Testis (tissue), 3 donors: ENCODE data around the gene PERM1. TPM values are rescaled to one million over a fixed set of nuclear protein-coding genes. Genes with fewer than 3 reads are reported as not detected.

Source experiments
- DNase-seq: peaks from one replicate; pipeline ENCODE4 v3.0.0-alpha.2; 2019
- H3K27ac ChIP-seq, 2 donors: fragments of 200-600 bp; sonication (generic); one replicate each; pipeline ENCODE4 v1.5.1; 2019
- H3K27me3 ChIP-seq: fragments of 200-600 bp; sonication (generic); one replicate; pipeline ENCODE4 v1.5.1; 2019
- H3K36me3 ChIP-seq: fragments of 200-600 bp; sonication (generic); one replicate; pipeline ENCODE4 v1.5.1; 2017; ENCODE audit warnings: low read depth; ENCODE audit errors: missing control alignments
- H3K4me1 ChIP-seq: fragments of 200-600 bp; sonication (generic); one replicate; pipeline ENCODE4 v1.5.1; 2019
- H3K4me3 ChIP-seq, 2 donors: fragments of 200-600 bp; sonication (generic); one replicate each; pipeline ENCODE4 v1.5.1; 2017 to 2019
- H3K9me3 ChIP-seq: fragments of 200-600 bp; sonication (generic); one replicate; pipeline ENCODE4 v1.5.1; 2017
- POLR2A ChIP-seq: fragments of 450-650 bp; IDR thresholded peaks from one replicate; pipeline ENCODE4 v1.6.1; 2017; ENCODE audit warnings: antibody characterized with exemption, mild to moderate bottlenecking, moderate library complexity
- WGBS, 2 donors: methylation state at CpG; one replicate each; pipeline ENCODE4 v1.1.5; 2018; 5-methylcytosine and 5-hydroxymethylcytosine counted together
- intact Hi-C: fragments of 100-400 bp; cut with DNase I; formaldehyde crosslinking; loops from one replicate; pipeline ENCODE4 v1.15.1; 2023; ENCODE audit warnings: low total_unique reads
- polyA plus RNA-seq: library from polyadenylated mRNA; stranded (reverse); fragments of 350-450 nt; fragmentation: Illumina TruSeq; extraction: RNeasy Lipid Tissue Mini Kit (QIAGEN cat#74804); gene quantifications from one replicate; pipeline ENCODE4 v1.2.3, GENCODE V29; 2014; ENCODE audit warnings: low read depth, low replicate concordance; ENCODE audit not compliant: insufficient read depth
- total RNA-seq, 2 donors: library from RNA; depleted of rRNA; stranded (reverse); fragments of >200 nt; gene quantifications; one replicate each; pipeline ENCODE4 v1.2.3, GENCODE V29; 2016
- TF ChIP-seq, protein P1 (sequence below), 3 experiments: fragments of 450-650 bp in 2 of 3; fragments of 200-600 bp in 1 of 3; sonication (generic) in 1 of 3; IDR thresholded peaks; one replicate each; pipeline ENCODE4 v1.5.1; 2016 to 2019; ENCODE audit warnings: antibody characterized with exemption in 3 of 3, mild to moderate bottlenecking in 2 of 3, moderate library complexity in 1 of 3

Gene PERM1
- total and polyA plus RNA-seq, 3 donors from 2014 or later, result 0.65 to 4.9 (median 3.2) TPM

DNA sequence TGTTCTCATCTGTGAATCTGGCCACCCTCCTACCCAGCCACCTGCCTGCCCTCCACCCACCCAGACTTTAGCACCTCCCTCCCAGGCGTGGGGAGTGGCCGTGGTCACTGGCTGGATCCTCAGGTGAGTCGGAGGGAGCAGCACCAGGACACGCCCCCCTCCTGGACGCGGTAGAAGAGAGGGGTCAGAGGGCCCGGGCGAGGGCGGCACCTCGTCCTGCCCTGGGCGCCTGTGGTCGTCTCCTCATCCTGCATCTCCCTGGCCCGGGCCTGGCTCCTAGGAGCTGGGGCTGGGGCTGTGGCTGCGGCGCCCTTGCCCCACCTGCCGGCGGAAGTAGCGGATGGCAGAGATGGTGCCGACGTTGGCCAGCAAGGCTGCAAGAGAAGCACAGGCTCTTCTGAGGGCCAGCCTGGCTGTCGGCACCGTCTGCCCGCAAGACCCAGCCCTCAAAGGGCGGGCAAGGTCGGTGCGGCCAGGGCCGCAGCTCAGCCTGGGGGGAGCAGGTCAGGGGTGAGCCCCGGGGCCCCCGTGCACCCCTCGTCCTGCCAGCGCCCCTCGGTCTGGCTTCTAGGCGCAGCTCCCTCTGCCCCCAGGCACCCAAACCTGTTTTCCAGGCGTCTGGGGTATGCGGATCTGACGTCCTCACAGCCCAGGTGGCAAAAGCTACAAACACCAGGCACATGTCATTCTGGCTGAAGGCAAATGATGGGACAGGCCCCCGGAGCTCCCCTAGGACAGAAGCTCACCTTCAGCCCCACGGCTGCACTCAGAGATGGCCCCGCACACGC lies 5.8 kb downstream of the PERM1 start:
- 5% methylated on average over 15 to 40 of the region's 40 CpGs for WGBS, 2 donors
- Histone ChIP-seq H3K36me3 (no peaks in the 10 kb centered on the region), H3K9me3 (no peaks in the 10 kb centered on the region), H3K27me3 (no peaks in the 10 kb centered on the region), H3K4me1 (peaks cover 5% of the 10 kb centered on the region), H3K27ac (no peak overlapping the region), H3K4me3 (no peak overlapping the region)
- peak; percentile 77 for DNase-seq
- intact Hi-C loops, result loop anchor here (10.0 kb wide), 1 partner anchor 71 kb away; no protein-coding TSS in a partner anchor
- TF ChIP-seq POLR2A, result no peak
- TF ChIP-seq, protein P1, sequence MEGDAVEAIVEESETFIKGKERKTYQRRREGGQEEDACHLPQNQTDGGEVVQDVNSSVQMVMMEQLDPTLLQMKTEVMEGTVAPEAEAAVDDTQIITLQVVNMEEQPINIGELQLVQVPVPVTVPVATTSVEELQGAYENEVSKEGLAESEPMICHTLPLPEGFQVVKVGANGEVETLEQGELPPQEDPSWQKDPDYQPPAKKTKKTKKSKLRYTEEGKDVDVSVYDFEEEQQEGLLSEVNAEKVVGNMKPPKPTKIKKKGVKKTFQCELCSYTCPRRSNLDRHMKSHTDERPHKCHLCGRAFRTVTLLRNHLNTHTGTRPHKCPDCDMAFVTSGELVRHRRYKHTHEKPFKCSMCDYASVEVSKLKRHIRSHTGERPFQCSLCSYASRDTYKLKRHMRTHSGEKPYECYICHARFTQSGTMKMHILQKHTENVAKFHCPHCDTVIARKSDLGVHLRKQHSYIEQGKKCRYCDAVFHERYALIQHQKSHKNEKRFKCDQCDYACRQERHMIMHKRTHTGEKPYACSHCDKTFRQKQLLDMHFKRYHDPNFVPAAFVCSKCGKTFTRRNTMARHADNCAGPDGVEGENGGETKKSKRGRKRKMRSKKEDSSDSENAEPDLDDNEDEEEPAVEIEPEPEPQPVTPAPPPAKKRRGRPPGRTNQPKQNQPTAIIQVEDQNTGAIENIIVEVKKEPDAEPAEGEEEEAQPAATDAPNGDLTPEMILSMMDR (IDR thresholded peaks at IDR 0.05), result peak; percentile 53 to 68 (median 62)

DNA sequence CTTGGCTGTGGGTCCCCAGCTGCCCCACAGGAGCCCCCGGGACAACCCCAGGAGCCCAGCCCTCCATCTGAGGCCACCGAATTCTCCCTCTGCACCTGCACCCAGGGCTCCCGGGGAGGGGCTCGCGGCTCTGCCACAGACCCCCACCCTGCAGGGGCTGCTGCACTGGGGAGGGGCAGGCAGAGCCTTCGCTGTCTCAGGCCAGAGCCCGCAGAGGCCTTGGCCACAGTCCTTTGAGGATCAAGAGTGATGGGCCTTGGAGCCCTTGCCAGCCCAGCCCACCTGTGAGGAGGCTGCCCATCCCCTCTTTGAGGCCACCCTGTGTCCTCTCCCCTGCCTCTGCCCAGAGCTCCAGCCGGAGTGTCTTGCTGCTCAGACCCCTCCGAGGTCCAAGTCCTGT lies 6.5 kb downstream of the PERM1 start:
- H3K4me1 ChIP-seq, result peaks cover 5% of the 10 kb centered on the region
- intact Hi-C loops, result loop anchor here (10.0 kb wide), 1 partner anchor 71 kb away; no protein-coding TSS in a partner anchor
- TF ChIP-seq POLR2A, result no peak
- TF ChIP-seq, protein P1 (IDR thresholded peaks at IDR 0.05), result no peak
- no peaks in the 10 kb centered on the region for H3K9me3 ChIP-seq
- no peak overlapping the region for H3K4me3 ChIP-seq
- 60 to 64% methylated on average over 4 to 9 of the region's 9 CpGs for WGBS, 2 donors
- no peak for DNase-seq
- H3K27me3 ChIP-seq, result no peaks in the 10 kb centered on the region
- no peaks in the 10 kb centered on the region for H3K36me3 ChIP-seq
- H3K27ac ChIP-seq, result no peak overlapping the region

DNA sequence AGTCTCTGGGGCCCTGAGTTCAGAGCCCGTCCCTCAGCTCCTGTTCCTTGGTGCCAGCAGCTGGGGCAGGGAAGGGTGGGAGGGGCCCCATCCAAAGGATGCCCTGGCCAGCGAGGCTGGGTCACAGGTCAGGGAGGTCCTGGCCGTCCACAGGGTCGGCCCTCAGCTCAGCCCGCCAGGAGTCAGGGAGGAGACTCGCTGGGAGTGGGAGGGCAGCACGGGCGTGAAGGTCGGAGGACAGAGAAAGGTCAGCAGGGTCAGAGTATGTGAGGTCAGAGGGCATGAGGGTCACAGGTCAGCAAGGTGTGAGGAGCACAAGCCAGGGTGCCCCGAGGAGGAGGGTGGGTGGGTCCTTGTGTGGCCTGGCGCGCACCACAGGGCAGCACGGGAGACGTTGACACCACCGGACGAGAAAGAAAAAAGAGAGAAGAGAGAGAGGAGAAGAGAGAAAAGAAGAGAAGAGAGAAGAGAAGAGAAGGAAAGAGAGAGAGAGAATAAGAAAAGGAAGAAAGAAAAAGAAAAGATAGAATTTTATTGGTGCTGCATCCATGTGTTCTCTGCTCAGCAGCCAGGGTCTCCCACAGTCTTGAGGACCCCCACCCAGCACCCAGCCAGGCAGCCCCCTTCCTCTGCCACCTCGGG lies 7.1 kb downstream of the PERM1 start:
- TF ChIP-seq, protein P1 (IDR thresholded peaks at IDR 0.05), result no peak
- TF ChIP-seq POLR2A, result no peak
- Histone ChIP-seq H3K4me3 (no peak overlapping the region), H3K4me1 (peaks cover 5% of the 10 kb centered on the region), H3K36me3 (no peaks in the 10 kb centered on the region), H3K27ac (no peak overlapping the region), H3K27me3 (no peaks in the 10 kb centered on the region), H3K9me3 (no peaks in the 10 kb centered on the region)
- DNase-seq, result no peak
- 70 to 78% methylated on average over 15 to 17 of the region's 17 CpGs for WGBS, 2 donors
- intact Hi-C loops, result loop anchor here (10.0 kb wide), 1 partner anchor 70 kb away; no protein-coding TSS in a partner anchor

DNA sequence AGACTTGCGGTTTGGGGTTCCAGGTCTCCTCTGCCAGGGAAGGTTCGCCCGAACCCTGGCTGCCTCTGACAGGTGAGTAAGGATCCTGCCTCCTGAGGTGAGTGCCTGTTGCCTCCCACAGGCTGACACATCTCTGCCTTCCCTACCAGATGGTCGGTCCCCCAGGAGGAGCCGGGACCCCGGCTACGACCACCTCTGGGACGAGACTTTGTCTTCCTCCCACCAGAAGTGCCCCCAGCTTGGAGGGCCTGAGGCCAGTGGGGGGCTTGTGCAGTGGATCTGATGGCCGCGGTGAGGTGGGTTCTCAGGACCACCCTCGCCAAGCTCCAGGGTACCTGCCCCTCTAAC lies 7.6 kb downstream of the PERM1 start:
- WGBS, 2 donors, result 79 to 84% methylated on average over 4 to 11 of the region's 11 CpGs
- Histone ChIP-seq H3K36me3 (no peaks in the 10 kb centered on the region), H3K9me3 (no peaks in the 10 kb centered on the region), H3K4me1 (peaks cover 5% of the 10 kb centered on the region), H3K27ac (no peak overlapping the region), H3K4me3 (no peak overlapping the region), H3K27me3 (no peaks in the 10 kb centered on the region)
- TF ChIP-seq POLR2A, result no peak
- TF ChIP-seq, protein P1 (IDR thresholded peaks at IDR 0.05), result no peak
- DNase-seq, result no peak
- intact Hi-C loops, result loop anchor here (10.0 kb wide), 1 partner anchor 69 kb away; no protein-coding TSS in a partner anchor
